Measurements from ENCODE around the gene CLEC3B.
"Not testable (repeated sequence)": the region's sequence is repeated elsewhere in the genome, so short reads cannot be mapped to it uniquely, and the experiment has no call there.

The CLEC3B gene

GRCh38 chr3:45071075-45071474 is 45.0 kb downstream of the CLEC3B start:
- no peak for DNase-seq
- no peaks in the 10 kb centered on the region for H3K4me1 Mint-ChIP-seq
- H3K4me3 Mint-ChIP-seq: no peak overlapping the region
- no peaks in the 10 kb centered on the region for H3K9me3 Mint-ChIP-seq
- no peak overlapping the region for H3K27ac Mint-ChIP-seq
- no peaks in the 10 kb centered on the region for H3K36me3 Mint-ChIP-seq (ENCODE audit: low read depth)
- TF ChIP-seq, protein P1, sequence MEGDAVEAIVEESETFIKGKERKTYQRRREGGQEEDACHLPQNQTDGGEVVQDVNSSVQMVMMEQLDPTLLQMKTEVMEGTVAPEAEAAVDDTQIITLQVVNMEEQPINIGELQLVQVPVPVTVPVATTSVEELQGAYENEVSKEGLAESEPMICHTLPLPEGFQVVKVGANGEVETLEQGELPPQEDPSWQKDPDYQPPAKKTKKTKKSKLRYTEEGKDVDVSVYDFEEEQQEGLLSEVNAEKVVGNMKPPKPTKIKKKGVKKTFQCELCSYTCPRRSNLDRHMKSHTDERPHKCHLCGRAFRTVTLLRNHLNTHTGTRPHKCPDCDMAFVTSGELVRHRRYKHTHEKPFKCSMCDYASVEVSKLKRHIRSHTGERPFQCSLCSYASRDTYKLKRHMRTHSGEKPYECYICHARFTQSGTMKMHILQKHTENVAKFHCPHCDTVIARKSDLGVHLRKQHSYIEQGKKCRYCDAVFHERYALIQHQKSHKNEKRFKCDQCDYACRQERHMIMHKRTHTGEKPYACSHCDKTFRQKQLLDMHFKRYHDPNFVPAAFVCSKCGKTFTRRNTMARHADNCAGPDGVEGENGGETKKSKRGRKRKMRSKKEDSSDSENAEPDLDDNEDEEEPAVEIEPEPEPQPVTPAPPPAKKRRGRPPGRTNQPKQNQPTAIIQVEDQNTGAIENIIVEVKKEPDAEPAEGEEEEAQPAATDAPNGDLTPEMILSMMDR (IDR thresholded peaks at IDR 0.05): no peak
- peaks cover 8% of the 10 kb centered on the region for H3K27me3 Mint-ChIP-seq (ENCODE audit: low read depth, poor library complexity)

DNA sequence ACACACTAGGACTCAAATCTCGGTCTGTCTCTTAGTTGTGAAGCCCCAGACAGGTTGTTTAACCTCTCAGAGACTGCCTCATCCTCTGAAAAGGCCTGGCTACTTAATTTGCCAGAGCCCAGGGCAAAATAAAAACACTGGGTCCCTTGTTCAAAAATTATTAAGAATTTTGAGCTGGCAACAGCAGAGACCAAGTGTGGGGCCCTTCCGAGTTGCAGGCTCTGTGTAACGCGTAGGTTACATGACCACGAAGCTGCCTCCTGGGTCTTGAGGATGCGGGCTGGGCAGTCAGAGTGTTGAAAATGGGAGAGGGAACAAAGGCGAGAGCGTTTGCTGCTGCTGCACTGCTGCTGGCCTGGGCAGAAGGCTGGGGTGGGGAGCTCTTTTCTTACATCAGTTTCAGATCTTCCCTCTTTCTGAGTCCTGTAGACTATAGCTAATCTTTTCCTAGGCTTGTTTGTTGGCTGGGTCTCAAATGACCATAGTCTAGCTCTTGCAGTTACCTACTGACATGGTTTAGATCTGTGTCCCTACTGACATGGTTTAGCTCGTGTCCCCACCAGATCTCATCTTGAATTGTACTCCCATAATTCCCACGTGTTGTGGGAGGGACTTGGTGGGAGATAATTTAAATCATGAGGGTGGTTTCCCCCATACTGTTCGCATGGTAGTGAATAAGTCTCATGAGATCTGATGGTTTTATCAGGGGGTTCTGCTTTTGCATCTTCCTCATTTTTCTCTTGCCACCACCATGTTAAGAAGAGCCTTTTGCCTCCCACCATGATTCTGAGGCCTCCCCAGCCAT is 49.9 kb downstream of the CLEC3B start:
- no peaks in the 10 kb centered on the region for H3K36me3 Mint-ChIP-seq (ENCODE audit: low read depth)

DNA sequence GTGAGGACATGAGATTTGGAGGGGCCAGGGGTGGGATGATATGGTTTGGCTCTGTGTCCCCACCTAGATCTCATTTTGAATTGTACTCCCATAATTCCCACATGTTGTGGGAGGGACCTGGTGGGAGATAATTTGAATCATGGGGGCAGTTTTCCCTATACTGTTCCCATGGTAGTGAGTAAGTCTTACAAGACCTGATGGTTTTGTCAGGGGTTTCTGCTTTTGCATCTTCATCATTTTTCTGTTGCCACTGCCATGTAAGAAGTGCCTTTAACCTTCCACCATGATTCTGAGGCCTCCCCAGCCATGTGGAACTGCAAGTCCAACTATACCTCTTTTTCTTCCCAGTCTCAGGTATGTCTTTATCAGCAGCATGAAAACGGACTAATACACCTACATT is 52.2 kb downstream of the CLEC3B start:
- peaks cover 11% of the 10 kb centered on the region for H3K27me3 Mint-ChIP-seq (ENCODE audit: low read depth, poor library complexity)
- H3K4me1 Mint-ChIP-seq; H3K9me3 Mint-ChIP-seq; H3K4me3 Mint-ChIP-seq; H3K27ac Mint-ChIP-seq; DNase-seq; H3K36me3 Mint-ChIP-seq (ENCODE audit: low read depth): not testable (repeated sequence)

More for the DNA sequence above, 49.9 kb downstream of the CLEC3B start:
- H3K9me3 Mint-ChIP-seq: no peaks in the 10 kb centered on the region
- H3K27me3 Mint-ChIP-seq (ENCODE audit: low read depth, poor library complexity): peaks cover 11% of the 10 kb centered on the region
- DNase-seq: no peak
- H3K4me1 Mint-ChIP-seq: no peaks in the 10 kb centered on the region
- H3K4me3 Mint-ChIP-seq: no peak overlapping the region
- TF ChIP-seq, protein P1 (IDR thresholded peaks at IDR 0.05): no peak
- no peak overlapping the region for H3K27ac Mint-ChIP-seq

GRCh38 chr3:45078910-45079522 is 52.9 kb downstream of the CLEC3B start:
- H3K9me3 Mint-ChIP-seq: no peaks in the 10 kb centered on the region
- no peaks in the 10 kb centered on the region for H3K4me1 Mint-ChIP-seq
- TF ChIP-seq, protein P1 (IDR thresholded peaks at IDR 0.05): no peak
- no peak overlapping the region for H3K4me3 Mint-ChIP-seq
- no peak overlapping the region for H3K27ac Mint-ChIP-seq
- no peak for DNase-seq
- no peaks in the 10 kb centered on the region for H3K36me3 Mint-ChIP-seq (ENCODE audit: low read depth)
- peaks cover 8% of the 10 kb centered on the region for H3K27me3 Mint-ChIP-seq (ENCODE audit: low read depth, poor library complexity)

DNA sequence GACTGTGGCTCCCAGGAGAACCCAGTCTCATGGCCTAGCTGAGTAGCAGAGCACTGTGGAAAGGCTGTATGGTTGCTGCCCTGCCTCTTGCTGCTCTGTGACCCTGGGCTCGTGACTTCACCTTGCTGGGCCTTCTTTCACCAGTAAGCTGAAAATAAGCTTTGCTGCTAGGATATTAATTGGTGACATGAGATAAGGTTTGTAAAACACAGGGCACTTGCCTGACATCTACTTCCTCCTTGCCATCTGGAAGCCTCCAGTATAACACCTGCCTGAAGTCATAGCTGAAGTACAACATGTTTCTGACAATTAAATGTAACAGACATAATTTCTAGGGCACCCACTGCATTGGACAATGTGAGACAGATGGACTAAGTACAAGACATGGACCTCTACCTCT is 53.6 kb downstream of the CLEC3B start:
- Mint-ChIP-seq H3K27ac (no peak overlapping the region), H3K36me3 (ENCODE audit: low read depth) (no peaks in the 10 kb centered on the region), H3K27me3 (ENCODE audit: low read depth, poor library complexity) (peaks cover 7% of the 10 kb centered on the region), H3K4me3 (no peak overlapping the region), H3K9me3 (no peaks in the 10 kb centered on the region), H3K4me1 (no peaks in the 10 kb centered on the region)
- TF ChIP-seq, protein P1 (IDR thresholded peaks at IDR 0.05): no peak
- no peak for DNase-seq

- Mint-ChIP-seq H3K36me3 (ENCODE audit: low read depth) (no peaks in the 10 kb centered on the region), H3K4me1 (no peaks in the 10 kb centered on the region), H3K9me3 (no peaks in the 10 kb centered on the region), H3K27ac (no peak overlapping the region), H3K27me3 (ENCODE audit: low read depth, poor library complexity) (peaks cover 3% of the 10 kb centered on the region), H3K4me3 (no peak overlapping the region)
- no peak for DNase-seq
- TF ChIP-seq, protein P1 (IDR thresholded peaks at IDR 0.05): no peak
These were observed 54.7 kb downstream of the CLEC3B start for GRCh38 chr3:45080824-45081223.

All from nephron progenitor cell (in vitro differentiated cells).